Measurements from ENCODE around the gene URI1.

DNA sequence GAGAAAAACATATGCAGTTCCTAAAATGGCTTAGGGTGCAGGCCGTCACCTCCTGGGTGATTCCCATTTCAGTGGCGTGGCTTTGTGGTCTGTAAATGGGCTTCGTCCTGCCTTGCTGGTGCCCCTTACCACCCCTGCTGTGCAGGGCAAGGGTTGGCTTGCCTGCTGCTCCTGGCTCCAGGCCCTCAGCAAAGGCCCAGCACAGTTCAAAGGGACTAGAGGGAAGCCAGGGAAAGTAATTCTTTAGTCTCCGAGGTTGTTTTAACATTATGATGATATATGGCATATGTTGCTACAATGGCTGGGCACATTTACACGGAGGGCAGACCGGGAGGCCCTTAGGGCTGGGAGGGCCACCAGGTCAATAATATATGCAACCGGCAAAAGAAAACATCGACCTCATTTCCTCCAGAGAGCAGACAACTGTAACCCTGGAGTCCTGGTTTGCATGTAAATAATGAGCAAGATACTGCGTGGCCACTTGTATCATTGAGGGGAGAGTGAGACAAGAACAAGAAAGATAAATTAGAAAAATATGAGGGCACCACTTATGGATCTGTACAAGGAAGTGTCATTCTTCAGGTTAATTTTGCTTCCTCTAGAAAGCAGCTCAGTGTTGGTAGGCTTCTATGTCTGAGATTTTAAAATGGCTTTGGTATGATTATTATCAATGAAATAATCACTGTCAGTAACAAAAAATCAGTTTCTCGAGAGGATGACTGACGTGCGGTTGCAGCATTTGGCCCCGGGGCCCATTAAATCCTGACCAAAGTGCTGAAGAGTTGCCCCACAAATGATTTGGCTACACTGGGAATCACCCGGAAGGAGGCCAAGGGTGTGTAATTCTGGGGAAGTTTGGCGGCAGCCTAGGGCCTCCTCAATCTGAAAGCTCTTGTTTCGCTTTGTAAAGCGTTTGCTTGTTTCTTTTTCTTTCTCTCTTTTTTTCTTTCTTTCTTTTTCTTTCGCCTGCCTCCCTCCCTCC, 32.8 kb upstream of the URI1 start:
- TF ChIP-seq, protein P1, sequence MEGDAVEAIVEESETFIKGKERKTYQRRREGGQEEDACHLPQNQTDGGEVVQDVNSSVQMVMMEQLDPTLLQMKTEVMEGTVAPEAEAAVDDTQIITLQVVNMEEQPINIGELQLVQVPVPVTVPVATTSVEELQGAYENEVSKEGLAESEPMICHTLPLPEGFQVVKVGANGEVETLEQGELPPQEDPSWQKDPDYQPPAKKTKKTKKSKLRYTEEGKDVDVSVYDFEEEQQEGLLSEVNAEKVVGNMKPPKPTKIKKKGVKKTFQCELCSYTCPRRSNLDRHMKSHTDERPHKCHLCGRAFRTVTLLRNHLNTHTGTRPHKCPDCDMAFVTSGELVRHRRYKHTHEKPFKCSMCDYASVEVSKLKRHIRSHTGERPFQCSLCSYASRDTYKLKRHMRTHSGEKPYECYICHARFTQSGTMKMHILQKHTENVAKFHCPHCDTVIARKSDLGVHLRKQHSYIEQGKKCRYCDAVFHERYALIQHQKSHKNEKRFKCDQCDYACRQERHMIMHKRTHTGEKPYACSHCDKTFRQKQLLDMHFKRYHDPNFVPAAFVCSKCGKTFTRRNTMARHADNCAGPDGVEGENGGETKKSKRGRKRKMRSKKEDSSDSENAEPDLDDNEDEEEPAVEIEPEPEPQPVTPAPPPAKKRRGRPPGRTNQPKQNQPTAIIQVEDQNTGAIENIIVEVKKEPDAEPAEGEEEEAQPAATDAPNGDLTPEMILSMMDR (IDR thresholded peaks at IDR 0.05), result no peak
- no peak for TF ChIP-seq POLR2A (IDR thresholded peaks at IDR 0.05)
